Measurements from ENCODE around the gene USP20.

The USP20 gene

GRCh38 chr9:129886226-129887174, 51.2 kb downstream of the USP20 start:
- no peak for TF ChIP-seq ZNF157 (tag by site-specific recombination; IDR thresholded peaks at IDR 0.05)
- TF ChIP-seq SCRT2 (tag by site-specific recombination; IDR thresholded peaks at IDR 0.05): peak; percentile 71
- TF ChIP-seq SCRT1 (tag by site-specific recombination; IDR thresholded peaks at IDR 0.05; ENCODE audit: borderline replicate concordance): peak; percentile 26; the same call in 1 of the 2 replicates
- TF ChIP-seq YY2 (tag by site-specific recombination; IDR thresholded peaks at IDR 0.05): no peak
- CTCF ChIA-PET: interaction anchor here (0.6 to 4.0 kb wide), 15 partner anchors 11 to 457 kb away, joined by 3 to 29 read pairs (median 4); no protein-coding TSS in a partner anchor
- Histone ChIP-seq H3K4me3 (ENCODE audit: low read depth, low read length) (no peak overlapping the region), H3K4me1 (ENCODE audit: control insufficient read depth, insufficient read depth, low read length) (no peaks in the 10 kb centered on the region; the same call in 1 of the 2 replicates), H3K9me3 (ENCODE audit: control insufficient read depth, insufficient read depth, low read depth, low read length) (no peaks in the 10 kb centered on the region), H3K36me3 (ENCODE audit: control insufficient read depth in 2 of 2, insufficient read depth in 1 of 2, low read length in 2 of 2) (peaks cover 0 to 25% of the 10 kb centered on the region in 2 experiments; a peak in 1 of 3 replicates), H3K27ac (ENCODE audit: extremely low read depth, low read depth, low read length) (no peak overlapping the region)
- POLR2A ChIA-PET: interaction anchor here (0.7 to 1.1 kb wide), 3 partner anchors 17 to 167 kb away, joined by 3 to 5 read pairs (median 4); partner anchors contain the start of gene GPR107

- Histone ChIP-seq H3K27ac (ENCODE audit: extremely low read depth, low read depth, low read length) (no peak overlapping the region), H3K4me1 (ENCODE audit: control insufficient read depth, insufficient read depth, low read length) (peaks cover 2% of the 10 kb centered on the region; the same call in 1 of the 2 replicates), H3K9me3 (ENCODE audit: control insufficient read depth, insufficient read depth, low read depth, low read length) (no peaks in the 10 kb centered on the region), H3K36me3 (ENCODE audit: control insufficient read depth in 2 of 2, insufficient read depth in 1 of 2, low read length in 2 of 2) (peaks cover 0 to 16% of the 10 kb centered on the region in 2 experiments; a peak in 1 of 3 replicates), H3K4me3 (ENCODE audit: low read depth, low read length) (no peak overlapping the region)
- TF ChIP-seq ZBTB44 (tag by site-specific recombination; IDR thresholded peaks at IDR 0.05): no peak
- TF ChIP-seq ZNF596 (tag by site-specific recombination; IDR thresholded peaks at IDR 0.05): no peak
- no peak for TF ChIP-seq YY1 (tag by site-specific recombination; IDR thresholded peaks at IDR 0.05)
- no peak for TF ChIP-seq ZNF350 (tag by site-specific recombination; IDR thresholded peaks at IDR 0.05)
- TF ChIP-seq ZBTB1 (tag by site-specific recombination; IDR thresholded peaks at IDR 0.05): no peak
- no peak for TF ChIP-seq ZBTB48 (tag by site-specific recombination; IDR thresholded peaks at IDR 0.05)
- no peak for TF ChIP-seq ZNF302 (tag by site-specific recombination; IDR thresholded peaks at IDR 0.05; ENCODE audit: low read depth)
- no peak for TF ChIP-seq ZNF398 (tag by site-specific recombination; IDR thresholded peaks at IDR 0.05)
- no peak for TF ChIP-seq ZBTB20 (tag by site-specific recombination; IDR thresholded peaks at IDR 0.05)
- no peak for TF ChIP-seq ZIC2 (tag by site-specific recombination; IDR thresholded peaks at IDR 0.05)
- no peak for TF ChIP-seq ZFHX2 (tag by site-specific recombination; conservative IDR thresholded peaks at IDR 0.05)
- no peak for TF ChIP-seq ZFP69B (tag by site-specific recombination; IDR thresholded peaks at IDR 0.05)
- no peak for TF ChIP-seq ZNF670 (tag by site-specific recombination; IDR thresholded peaks at IDR 0.05; ENCODE audit: low read depth)
- TF ChIP-seq BCL11B (tag by site-specific recombination; IDR thresholded peaks at IDR 0.05; ENCODE audit: low read depth): no peak
- TF ChIP-seq ZNF521 (tag by site-specific recombination; IDR thresholded peaks at IDR 0.05): no peak
- no peak for TF ChIP-seq ZNF157 (tag by site-specific recombination; IDR thresholded peaks at IDR 0.05)
- no peak for TF ChIP-seq ZNF473 (tag by site-specific recombination; IDR thresholded peaks at IDR 0.05)
- POLR2A ChIA-PET: interaction anchor here (1.1 kb wide), 1 partner anchor 166 kb away, joined by 5 read pairs; the partner anchor contains the start of gene GPR107
- CTCF ChIA-PET: interaction anchor here (0.8 to 4.0 kb wide), 8 partner anchors 19 to 213 kb away, joined by 3 to 29 read pairs (median 5); no protein-coding TSS in a partner anchor
Measured at GRCh38 chr9:129887334-129888292, 52.4 kb downstream of the USP20 start.

Data from HEK293 (cell line).